ENCODE results near the gene G3BP1.

DNA sequence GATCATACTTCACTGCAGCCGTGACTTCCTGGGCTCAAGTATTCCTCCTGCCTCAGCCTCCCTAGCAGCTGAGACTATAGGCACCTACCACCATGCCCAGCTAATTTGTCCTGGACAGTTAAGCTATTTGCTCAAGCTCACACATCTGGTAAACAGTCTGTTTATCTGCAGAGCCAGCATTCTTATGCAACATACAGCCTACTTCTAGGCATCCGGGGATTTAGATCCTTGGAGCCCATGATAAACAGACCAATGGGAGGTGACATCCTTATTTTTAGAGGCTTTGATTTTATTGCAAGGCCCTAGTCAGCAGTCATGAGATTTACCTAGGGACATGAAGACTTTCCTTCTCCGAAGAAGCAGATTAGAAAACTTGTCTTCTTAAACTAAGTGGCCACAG is 34.3 kb upstream of the G3BP1 start:
- TF ChIP-seq FOXA1 (IDR thresholded peaks at IDR 0.05) (no peak), RAD21 (IDR thresholded peaks at IDR 0.05) (no peak), EGR1 (IDR thresholded peaks at IDR 0.05; ENCODE audit: low read depth in 2 of 2) (no peak), TAF1 (conservative IDR thresholded peaks at IDR 0.05) (no peak)
- TF ChIP-seq, protein P1, sequence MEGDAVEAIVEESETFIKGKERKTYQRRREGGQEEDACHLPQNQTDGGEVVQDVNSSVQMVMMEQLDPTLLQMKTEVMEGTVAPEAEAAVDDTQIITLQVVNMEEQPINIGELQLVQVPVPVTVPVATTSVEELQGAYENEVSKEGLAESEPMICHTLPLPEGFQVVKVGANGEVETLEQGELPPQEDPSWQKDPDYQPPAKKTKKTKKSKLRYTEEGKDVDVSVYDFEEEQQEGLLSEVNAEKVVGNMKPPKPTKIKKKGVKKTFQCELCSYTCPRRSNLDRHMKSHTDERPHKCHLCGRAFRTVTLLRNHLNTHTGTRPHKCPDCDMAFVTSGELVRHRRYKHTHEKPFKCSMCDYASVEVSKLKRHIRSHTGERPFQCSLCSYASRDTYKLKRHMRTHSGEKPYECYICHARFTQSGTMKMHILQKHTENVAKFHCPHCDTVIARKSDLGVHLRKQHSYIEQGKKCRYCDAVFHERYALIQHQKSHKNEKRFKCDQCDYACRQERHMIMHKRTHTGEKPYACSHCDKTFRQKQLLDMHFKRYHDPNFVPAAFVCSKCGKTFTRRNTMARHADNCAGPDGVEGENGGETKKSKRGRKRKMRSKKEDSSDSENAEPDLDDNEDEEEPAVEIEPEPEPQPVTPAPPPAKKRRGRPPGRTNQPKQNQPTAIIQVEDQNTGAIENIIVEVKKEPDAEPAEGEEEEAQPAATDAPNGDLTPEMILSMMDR (IDR thresholded peaks at IDR 0.05; ENCODE audit: low read depth, low read length, missing input control), result no peak
- TF ChIP-seq, protein P2, sequence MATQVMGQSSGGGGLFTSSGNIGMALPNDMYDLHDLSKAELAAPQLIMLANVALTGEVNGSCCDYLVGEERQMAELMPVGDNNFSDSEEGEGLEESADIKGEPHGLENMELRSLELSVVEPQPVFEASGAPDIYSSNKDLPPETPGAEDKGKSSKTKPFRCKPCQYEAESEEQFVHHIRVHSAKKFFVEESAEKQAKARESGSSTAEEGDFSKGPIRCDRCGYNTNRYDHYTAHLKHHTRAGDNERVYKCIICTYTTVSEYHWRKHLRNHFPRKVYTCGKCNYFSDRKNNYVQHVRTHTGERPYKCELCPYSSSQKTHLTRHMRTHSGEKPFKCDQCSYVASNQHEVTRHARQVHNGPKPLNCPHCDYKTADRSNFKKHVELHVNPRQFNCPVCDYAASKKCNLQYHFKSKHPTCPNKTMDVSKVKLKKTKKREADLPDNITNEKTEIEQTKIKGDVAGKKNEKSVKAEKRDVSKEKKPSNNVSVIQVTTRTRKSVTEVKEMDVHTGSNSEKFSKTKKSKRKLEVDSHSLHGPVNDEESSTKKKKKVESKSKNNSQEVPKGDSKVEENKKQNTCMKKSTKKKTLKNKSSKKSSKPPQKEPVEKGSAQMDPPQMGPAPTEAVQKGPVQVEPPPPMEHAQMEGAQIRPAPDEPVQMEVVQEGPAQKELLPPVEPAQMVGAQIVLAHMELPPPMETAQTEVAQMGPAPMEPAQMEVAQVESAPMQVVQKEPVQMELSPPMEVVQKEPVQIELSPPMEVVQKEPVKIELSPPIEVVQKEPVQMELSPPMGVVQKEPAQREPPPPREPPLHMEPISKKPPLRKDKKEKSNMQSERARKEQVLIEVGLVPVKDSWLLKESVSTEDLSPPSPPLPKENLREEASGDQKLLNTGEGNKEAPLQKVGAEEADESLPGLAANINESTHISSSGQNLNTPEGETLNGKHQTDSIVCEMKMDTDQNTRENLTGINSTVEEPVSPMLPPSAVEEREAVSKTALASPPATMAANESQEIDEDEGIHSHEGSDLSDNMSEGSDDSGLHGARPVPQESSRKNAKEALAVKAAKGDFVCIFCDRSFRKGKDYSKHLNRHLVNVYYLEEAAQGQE (IDR thresholded peaks at IDR 0.05), result no peak
